Mononuclear cell (primary cell): ENCODE measurements around the gene QPRT. TPM values are rescaled to one million over a fixed set of nuclear protein-coding genes. Genes with fewer than 3 reads are reported as not detected.
"Not testable (repeated sequence)": the region's sequence is repeated elsewhere in the genome, so short reads cannot be mapped to it uniquely, and the experiment has no call there.

Source experiments
- H3K27me3 ChIP-seq: 2 replicates; pipeline ENCODE4 v1.6.0; 2011; ENCODE audit warnings: low read length, control low read depth; ENCODE audit not compliant: insufficient read depth
- H3K4me1 ChIP-seq: 2 replicates; pipeline ENCODE4 v1.5.1; 2011; ENCODE audit warnings: mild to moderate bottlenecking, low read length, control low read depth; ENCODE audit not compliant: insufficient read depth
- H3K4me3 ChIP-seq: 2 replicates; pipeline ENCODE4 v1.5.1; 2011; ENCODE audit warnings: mild to moderate bottlenecking, low read length, moderate library complexity
- H3K9me3 ChIP-seq: 2 replicates; pipeline ENCODE4 v1.5.1; 2011; ENCODE audit warnings: low read depth, mild to moderate bottlenecking, control low read depth, low read length
- total RNA-seq: library from RNA; depleted of rRNA; stranded (reverse); fragments of >200 nt; gene quantifications from one replicate; pipeline ENCODE4 v1.2.3, GENCODE V29; 2012

QPRT gene
- total RNA-seq, 1 donor, result 0.21 TPM

DNA sequence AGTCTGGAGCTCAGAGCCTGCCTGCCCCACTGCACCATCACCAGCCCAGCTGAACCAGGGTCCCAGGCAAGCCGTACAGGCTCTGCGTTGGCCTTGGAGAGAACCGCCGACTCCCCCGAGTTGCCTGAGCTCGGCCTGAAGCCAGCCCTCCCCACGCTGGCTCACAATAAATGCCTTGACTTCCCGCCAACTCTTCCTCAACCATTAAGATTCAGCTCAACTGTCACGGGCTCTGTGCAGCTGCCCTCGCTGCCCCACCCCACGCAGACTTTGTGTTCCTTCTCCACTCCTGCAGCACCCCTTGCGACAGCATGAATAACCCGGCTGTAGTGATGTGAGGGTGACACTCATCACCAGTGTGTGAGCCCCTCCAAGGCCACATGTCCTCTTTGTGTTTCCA lies 4.8 kb upstream of the QPRT start:
- Histone ChIP-seq H3K4me3 (no peak overlapping the region), H3K4me1 (peaks cover 33% of the 10 kb centered on the region), H3K27me3 (no peaks in the 10 kb centered on the region), H3K9me3 (no peaks in the 10 kb centered on the region)

DNA sequence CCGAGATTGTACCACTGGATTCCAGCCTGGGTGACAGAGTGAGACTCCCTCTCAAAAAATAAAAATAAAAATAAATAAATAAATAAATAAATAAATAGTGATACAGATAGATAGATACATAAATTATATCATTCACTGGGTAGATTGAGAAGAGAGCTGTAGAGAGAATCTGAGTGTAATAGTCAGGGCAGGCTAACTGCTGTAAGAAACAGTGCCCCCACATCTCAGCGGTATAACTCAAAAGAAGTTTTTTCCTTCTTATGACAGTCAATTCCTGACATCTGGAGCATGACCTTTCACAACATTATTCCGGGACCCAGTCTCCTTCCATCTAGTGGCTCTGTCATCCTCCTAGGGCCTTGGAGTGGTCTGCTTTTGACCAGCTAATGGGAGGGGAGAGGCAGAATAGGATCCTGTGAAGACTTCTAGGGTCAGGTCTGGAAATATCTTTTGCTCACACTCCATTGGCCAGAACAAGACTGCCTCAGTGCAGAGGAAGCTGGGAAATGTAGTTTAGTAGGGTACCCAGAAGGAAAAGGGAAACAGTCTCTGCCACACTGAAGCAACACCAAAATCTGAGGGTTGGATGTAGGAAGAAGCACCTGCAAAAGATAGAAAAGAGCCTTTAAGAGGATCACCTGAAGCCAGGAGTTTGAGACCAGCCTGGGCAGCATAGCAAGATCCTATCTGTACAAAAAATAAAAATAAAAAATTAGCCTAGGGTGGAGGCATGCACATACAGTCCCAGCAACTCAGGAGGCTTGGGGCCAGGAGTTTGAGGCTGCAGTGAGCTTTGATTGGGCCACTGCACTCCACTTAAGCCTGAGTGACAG lies 3.0 kb upstream of the QPRT start:
- Histone ChIP-seq H3K4me3 (no peak overlapping the region), H3K4me1 (peaks cover 47% of the 10 kb centered on the region), H3K9me3 (no peaks in the 10 kb centered on the region), H3K27me3 (no peaks in the 10 kb centered on the region)

DNA sequence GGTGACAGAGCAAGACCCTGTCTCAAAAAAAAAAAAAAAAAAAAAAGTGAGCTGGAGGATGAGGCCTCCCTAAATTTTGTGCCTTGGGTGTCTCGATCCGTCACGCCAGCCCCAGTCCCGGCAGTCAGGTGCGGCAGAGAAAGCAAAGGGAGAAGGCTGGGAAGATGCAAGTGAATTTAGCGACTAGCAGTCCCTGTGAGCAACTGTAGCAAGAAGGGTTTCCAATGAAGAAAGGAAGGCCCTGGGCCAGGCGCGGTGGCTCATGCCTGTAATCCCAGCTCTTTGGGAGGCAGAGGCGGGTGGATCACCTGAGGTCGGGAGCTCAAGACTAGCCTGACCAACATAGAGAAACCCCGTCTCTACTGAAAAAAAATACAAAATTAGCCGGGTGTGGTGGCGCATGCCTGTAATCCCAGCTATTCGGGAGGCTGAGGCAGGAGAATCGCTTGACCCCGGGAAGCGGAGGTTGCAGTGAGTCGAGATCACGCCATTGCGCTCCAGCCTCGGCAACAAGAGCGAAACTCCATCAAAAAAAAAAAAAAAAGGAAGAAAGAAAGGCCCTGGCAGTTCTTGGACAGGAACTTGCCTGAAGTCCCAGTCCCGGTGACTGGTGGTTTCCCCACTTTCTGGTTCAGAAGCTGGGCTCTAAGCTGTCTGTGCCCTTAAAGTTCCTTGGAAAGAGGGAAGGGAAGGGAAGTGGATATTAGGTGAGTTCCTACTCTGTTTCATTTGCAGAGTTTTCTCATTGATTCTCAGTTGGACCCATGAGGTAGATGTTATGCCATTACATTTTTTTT lies 1.8 kb upstream of the QPRT start:
- Histone ChIP-seq H3K4me1 (peaks cover 47% of the 10 kb centered on the region), H3K4me3 (no peak overlapping the region), H3K9me3 (no peaks in the 10 kb centered on the region), H3K27me3 (no peaks in the 10 kb centered on the region)

DNA sequence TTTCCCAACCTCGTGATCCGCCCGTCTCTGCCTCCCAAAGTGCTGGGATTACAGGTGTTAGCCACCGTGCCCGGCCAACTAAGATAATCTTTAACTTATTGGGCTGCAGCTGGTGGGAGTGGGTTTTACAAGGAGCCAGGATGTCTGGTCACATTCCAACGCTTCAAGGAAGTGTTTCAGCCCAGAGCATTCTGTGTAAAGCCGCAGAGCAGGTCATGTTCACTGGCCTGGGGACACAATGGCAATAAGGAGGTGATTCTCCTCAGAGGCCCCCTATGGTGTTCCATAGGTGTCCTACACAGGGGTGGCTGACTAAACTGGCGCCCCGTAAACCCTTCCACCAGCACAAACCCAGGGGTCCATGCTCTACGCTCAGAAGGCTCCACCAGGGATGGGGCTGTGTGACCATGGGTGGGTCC lies 1.2 kb downstream of the QPRT start:
- peaks cover 41% of the 10 kb centered on the region for H3K4me1 ChIP-seq
- H3K4me3 ChIP-seq, result no peak overlapping the region
- H3K9me3 ChIP-seq, result no peaks in the 10 kb centered on the region
- H3K27me3 ChIP-seq, result no peaks in the 10 kb centered on the region

DNA sequence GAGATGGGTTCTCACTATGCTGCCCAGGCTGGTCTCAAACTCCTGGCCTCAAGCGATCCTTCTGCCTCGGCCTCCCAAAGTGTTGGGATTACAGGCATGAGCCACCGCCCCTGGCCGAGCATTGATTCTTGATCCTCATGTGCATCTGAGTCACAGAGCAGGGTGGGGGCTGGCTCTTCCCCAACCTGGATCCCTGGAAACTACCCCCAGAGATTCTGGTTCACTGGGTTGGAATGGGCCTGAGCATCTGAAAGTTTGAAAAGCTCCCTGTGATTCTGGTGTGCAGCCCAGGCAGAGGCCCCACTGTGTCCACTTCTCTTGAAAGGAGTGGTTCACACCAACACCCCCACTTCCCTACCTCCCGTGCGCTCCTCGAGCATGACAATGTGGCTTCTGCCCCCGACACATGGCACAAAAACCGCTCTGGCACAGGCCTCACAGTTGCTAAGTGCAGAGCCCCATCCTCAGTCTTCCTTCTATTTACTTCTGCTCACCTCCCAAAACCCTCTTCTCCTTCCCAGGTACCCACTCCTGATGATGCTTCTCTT lies 4.6 kb downstream of the QPRT start:
- H3K27me3 ChIP-seq, result no peaks in the 10 kb centered on the region

DNA sequence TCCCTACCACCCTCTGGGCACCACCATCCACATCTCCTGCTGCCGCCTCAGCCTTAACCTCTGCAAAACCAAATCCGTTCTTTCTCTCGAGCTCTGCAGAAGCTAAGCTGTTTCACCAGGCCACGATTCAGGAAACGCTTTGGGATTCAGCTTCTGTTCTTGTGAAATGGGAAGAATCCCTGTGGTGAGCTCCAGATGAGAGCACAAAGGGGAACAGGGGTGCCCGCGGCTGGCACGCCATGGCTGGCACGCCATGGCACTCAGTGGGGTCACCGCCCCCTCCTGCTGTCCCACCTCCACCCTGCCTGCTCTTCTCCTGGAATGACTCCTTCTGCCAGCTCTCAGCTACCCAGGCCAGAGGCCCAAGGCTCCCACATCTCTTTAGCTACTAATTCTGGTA lies 5.7 kb downstream of the QPRT start:
- peaks cover 20% of the 10 kb centered on the region for H3K4me1 ChIP-seq
- H3K9me3 ChIP-seq, result no peaks in the 10 kb centered on the region
- H3K27me3 ChIP-seq, result no peaks in the 10 kb centered on the region
- no peak overlapping the region for H3K4me3 ChIP-seq

More for the DNA sequence above, 4.6 kb downstream of the QPRT start:
- H3K4me3 ChIP-seq, result no peak overlapping the region
- peaks cover 28% of the 10 kb centered on the region for H3K4me1 ChIP-seq
- H3K9me3 ChIP-seq, result no peaks in the 10 kb centered on the region

DNA sequence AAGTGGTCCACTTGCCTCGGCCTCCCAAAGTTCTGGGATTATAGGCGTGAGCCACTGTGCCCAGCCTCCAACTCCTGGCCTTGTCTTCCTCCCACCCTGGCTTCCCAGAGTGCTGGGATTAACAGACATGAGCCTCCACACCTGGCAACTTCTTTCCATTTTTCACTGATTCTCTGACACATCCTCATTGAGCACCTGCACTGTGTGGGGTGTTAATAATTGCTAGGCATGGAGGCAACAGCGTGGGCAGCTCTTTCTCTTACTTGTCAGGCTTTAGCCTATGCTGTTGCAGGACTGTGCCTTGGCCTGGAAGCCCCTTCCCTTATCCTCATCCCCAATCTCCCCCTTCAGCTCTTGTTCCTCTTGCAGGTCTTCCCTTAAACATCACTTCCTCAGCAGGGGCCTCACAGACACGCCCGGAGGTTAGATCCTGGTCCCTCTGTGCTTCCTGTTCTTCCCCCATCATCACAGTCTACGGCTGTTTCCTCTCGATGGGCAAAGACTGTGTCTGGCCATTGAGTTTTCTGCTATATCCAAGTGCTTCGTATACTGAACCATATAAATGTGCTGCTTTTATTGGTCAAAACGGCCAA lies 7.9 kb downstream of the QPRT start:
- H3K4me3 ChIP-seq, result no peak overlapping the region
- no peaks in the 10 kb centered on the region for H3K27me3 ChIP-seq
- H3K4me1 ChIP-seq, result peaks cover 18% of the 10 kb centered on the region
- no peaks in the 10 kb centered on the region for H3K9me3 ChIP-seq

DNA sequence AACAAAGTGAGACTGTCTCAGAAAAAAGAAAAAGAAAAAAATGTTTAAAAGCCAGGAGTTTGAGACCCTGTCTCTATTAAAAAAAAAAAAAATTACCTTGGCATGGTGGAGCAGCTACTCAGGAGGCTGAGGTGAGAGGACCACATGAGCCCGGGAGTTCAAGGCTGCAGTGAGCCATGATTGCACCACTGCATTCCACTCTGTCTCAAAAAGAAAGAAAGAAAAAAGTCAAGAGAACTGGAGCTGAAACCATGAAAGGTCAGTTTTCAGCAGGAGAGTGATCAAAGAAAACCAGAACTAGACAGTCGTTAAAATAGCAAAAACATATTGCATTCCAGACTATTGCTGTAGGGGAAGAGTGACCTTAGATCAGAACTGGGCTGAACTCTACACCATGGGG lies 8.8 kb downstream of the QPRT start:
- H3K9me3 ChIP-seq, result no peaks in the 10 kb centered on the region
- peaks cover 20% of the 10 kb centered on the region for H3K4me1 ChIP-seq
- H3K27me3 ChIP-seq, result no peaks in the 10 kb centered on the region
- H3K4me3 ChIP-seq, result no peak overlapping the region

DNA sequence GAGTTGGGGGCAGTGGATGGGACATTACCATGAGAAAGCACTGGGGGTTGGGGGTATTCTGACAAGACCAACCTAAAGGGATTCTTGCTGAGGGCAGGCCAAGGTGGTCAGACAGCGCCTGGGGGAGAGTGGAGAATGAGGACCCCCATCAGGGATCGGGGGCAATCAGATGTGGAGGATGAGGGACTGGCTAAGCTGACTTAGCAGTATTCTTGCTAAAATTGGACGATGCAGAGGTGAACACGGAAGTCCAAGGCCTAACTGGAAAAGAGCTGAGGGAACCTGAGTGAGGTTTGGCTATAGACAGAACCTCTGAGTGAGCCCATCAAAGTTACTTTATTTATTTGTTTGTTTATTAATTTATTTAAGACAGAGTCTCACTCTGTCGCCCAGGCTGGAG lies 9.2 kb downstream of the QPRT start:
- Histone ChIP-seq H3K27me3 (no peaks in the 10 kb centered on the region), H3K9me3 (no peaks in the 10 kb centered on the region), H3K4me3 (no peak overlapping the region)

DNA sequence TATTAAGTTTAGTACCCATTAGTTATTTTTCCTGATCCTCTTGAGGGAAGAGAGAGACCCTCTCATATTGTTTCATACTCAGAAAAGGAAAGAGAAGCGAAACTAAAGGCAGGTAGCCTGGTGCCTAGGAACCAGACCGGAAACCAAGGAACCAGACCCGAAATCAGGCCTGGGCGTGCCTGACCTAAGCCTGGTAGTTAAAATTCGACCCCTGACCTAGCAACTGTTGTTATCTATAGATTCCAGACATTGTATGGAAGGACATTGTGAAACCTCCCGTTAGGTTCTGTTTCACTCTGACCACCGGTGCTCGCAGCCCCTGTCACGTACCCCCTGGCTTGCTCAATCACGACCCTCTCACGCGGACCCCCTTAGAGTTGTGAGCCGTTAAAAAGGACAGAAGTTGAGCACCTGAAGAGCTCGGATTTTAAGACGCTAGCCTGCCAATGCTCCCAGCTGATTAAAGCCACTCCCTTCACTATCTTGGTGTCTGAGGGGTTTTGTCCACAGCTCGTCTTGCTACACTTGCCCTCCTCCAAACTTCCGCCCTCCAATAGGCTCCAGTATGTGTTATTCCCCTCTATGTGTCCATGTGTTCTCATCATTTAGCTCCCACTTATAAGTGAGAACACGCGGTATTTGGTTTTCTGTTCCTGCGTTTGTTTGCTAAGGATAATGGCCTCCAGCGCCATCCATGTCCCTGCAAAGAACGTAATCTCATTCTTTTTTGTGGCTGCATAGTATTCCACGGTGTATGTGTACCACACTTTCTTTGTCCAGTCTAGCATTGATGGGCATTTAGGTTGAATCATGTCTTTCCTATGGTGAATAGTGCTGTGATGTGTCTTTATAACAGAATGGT lies 10.7 kb downstream of the QPRT start:
- not testable (repeated sequence) for H3K4me3 ChIP-seq, H3K9me3 ChIP-seq, H3K27me3 ChIP-seq
- H3K4me1 ChIP-seq, result peaks cover 20% of the 10 kb centered on the region

More for the DNA sequence above, 9.2 kb downstream of the QPRT start:
- peaks cover 20% of the 10 kb centered on the region for H3K4me1 ChIP-seq

DNA sequence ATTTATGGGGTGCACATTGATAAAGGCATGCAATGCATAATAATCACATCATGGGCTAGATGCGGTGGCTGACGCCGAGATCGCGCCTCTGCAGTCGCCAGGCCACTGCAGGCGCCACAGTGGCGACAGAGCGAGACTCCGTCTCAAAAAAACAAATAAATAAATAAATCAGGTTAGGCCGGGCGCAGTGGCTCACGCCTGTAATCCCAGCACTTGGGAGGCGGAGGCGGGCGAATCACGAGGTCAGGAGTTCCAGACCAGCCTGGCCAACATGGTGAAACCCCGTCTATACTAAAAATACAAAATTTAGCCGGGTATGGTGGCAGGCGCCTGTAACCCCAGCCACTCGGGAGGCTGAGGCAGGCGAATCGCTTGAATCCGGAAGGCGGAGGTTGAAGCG lies 13.6 kb downstream of the QPRT start:
- not testable (repeated sequence) for H3K4me3 ChIP-seq, H3K27me3 ChIP-seq, H3K9me3 ChIP-seq
- H3K4me1 ChIP-seq, result peaks cover 11% of the 10 kb centered on the region

DNA sequence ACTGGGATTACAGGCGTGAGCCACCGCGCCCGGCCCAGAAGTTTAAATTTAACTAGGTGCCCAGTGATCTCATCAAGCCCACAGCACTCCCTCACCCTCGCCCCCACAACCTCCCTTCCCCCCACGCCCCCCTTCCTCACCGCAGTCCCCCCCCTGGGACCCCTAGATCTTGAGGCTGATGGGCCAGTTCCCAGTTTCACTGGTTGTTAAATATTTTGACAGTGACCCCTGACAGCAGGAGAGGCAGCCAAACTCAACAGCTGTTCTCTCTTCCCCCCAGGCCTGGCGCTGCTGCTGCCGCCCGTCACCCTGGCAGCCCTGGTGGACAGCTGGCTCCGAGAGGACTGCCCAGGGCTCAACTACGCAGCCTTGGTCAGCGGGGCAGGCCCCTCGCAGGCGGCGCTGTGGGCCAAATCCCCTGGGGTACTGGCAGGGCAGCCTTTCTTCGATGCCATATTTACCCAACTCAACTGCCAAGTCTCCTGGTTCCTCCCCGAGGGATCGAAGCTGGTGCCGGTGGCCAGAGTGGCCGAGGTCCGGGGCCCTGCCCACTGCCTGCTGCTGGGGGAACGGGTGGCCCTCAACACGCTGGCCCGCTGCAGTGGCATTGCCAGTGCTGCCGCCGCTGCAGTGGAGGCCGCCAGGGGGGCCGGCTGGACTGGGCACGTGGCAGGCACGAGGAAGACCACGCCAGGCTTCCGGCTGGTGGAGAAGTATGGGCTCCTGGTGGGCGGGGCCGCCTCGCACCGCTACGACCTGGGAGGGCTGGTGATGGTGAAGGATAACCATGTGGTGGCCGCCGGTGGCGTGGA lies 15.6 kb downstream of the QPRT start:
- no peaks in the 10 kb centered on the region for H3K27me3 ChIP-seq
- H3K9me3 ChIP-seq, result no peaks in the 10 kb centered on the region
- peaks cover 9% of the 10 kb centered on the region for H3K4me1 ChIP-seq
- H3K4me3 ChIP-seq, result no peak overlapping the region

DNA sequence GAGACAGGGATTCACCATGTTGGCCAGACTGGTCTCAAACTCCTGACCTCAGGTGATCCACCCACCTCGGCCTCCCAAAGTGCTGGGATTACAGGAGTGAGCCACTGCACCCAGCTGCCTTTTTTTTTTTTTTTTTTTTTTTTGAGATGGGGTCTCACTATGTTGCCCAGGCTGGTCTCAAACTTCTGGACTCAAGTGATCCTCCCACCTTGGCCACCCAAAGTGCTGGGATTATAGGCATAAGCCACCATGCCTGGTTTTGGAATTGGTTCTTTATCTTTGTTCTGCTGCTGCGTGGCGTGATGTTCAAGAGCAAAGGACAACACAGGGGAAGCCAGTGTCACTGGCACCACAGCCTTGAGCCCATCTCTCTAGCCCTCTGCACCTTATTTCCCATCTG lies 16.7 kb downstream of the QPRT start:
- not testable (repeated sequence) for H3K27me3 ChIP-seq, H3K4me1 ChIP-seq, H3K4me3 ChIP-seq, H3K9me3 ChIP-seq

DNA sequence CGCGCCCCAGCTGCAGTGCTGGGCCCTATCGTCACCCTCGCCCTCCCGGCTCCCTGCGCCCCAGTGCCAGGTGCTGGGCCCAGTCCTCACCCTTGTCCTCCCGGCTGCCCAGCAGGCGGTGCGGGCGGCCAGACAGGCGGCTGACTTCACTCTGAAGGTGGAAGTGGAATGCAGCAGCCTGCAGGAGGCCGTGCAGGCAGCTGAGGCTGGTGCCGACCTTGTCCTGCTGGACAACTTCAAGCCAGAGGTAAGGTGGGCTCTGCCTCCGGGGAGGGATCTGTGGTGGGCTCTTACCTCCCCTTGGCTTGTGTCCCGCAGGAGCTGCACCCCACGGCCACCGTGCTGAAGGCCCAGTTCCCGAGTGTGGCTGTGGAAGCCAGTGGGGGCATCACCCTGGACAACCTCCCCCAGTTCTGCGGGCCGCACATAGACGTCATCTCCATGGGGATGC lies 17.9 kb downstream of the QPRT start:
- peaks cover 16% of the 10 kb centered on the region for H3K4me1 ChIP-seq
- H3K27me3 ChIP-seq, result no peaks in the 10 kb centered on the region
- H3K9me3 ChIP-seq, result no peaks in the 10 kb centered on the region
- no peak overlapping the region for H3K4me3 ChIP-seq
